ENCODE results near the gene AACS.

The AACS gene

DNA sequence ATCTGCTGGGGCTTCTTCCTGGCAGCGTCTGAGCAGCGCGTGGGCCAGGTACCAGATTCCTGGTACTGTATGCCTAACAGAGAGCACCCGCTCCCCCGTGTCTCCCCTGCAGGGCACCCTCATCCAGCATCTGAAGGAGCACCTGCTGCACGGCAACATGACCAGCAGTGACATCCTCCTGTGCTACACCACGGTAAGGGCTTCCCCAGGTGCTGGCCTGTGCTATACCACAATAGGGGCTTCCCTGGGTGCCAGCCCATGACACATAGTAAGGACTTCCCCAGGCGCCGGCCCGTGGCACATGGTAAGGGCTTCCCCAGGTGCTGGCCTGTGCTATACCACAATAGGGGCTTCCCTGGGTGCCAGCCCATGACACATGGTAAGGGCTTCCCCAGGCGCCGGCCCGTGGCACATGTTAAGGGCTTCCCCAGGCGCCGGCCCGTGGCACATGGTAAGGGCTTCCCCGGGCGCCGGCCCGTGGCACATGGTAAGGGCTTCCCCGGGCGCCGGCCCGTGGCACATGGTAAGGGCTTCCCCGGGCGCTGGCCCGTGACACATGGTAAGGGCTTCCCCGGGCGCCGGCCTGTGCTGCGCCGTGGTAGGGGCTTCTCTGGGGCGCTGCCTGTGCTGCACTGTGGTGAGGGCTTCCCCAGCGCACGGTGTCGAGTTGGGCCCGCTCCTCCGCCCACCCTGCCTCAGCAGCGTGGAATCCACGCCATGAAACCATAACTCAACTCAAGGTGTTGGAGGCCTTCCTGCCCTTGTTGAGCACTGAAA is 49.3 kb downstream of the AACS start:
- no peaks in the 10 kb centered on the region for H3K9me3 Mint-ChIP-seq (ENCODE audit: low read depth)
- H3K4me1 Mint-ChIP-seq (ENCODE audit: low read depth) = no peaks in the 10 kb centered on the region
- H3K27ac Mint-ChIP-seq = no peak overlapping the region
- H3K27me3 Mint-ChIP-seq = no peaks in the 10 kb centered on the region
- peaks cover 14% of the 10 kb centered on the region for H3K36me3 Mint-ChIP-seq
- no peak overlapping the region for H3K4me3 Mint-ChIP-seq

DNA sequence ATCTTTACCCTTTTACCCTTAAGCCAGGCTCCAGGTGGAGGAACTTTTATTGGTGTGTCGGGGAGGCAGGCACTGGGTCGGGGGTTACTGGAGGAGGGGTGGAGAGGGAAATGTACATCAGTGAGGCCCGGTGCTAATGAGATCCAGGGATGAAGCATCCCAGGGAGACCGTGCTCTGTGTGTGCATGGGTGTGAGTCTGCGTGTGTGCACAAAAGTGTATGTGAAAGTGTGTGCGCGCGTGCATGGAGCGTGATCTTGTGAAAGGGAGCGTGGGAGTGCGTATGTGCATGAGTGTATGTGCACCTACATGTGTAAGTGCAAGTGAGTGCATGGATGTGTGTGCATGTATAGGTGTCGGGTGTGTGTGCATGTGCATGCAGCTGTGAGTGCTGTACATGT is 55.3 kb downstream of the AACS start:
- H3K9me3 Mint-ChIP-seq (ENCODE audit: low read depth) = no peaks in the 10 kb centered on the region
- no peaks in the 10 kb centered on the region for H3K36me3 Mint-ChIP-seq
- no peak overlapping the region for H3K27ac Mint-ChIP-seq
- H3K27me3 Mint-ChIP-seq = no peaks in the 10 kb centered on the region
- H3K4me1 Mint-ChIP-seq (ENCODE audit: low read depth) = no peaks in the 10 kb centered on the region
- H3K4me3 Mint-ChIP-seq = no peak overlapping the region

DNA sequence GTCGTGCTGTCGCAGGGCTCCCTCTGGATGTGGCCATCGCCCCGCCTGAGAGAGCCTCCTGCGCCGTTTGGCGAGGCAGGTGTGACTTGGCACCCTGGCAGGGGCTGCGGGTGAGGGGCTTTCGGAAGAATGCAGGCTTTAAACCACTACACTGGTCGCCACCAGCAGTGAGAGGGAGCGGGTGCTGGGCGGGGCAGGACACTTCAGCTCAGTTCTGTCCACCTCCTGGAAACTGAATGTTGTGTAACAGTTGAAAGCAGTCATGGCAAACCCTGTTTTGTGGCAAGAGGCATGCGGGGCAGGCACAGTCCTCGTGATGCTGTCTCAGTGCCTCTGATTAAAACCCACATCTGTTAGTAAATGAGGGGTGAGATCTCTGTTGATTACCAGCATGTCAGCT is 55.9 kb downstream of the AACS start:
- H3K36me3 Mint-ChIP-seq = no peaks in the 10 kb centered on the region
- H3K27me3 Mint-ChIP-seq = no peaks in the 10 kb centered on the region
- H3K4me3 Mint-ChIP-seq = no peak overlapping the region
- H3K27ac Mint-ChIP-seq = no peak overlapping the region
- no peaks in the 10 kb centered on the region for H3K4me1 Mint-ChIP-seq (ENCODE audit: low read depth)
- no peaks in the 10 kb centered on the region for H3K9me3 Mint-ChIP-seq (ENCODE audit: low read depth)

DNA sequence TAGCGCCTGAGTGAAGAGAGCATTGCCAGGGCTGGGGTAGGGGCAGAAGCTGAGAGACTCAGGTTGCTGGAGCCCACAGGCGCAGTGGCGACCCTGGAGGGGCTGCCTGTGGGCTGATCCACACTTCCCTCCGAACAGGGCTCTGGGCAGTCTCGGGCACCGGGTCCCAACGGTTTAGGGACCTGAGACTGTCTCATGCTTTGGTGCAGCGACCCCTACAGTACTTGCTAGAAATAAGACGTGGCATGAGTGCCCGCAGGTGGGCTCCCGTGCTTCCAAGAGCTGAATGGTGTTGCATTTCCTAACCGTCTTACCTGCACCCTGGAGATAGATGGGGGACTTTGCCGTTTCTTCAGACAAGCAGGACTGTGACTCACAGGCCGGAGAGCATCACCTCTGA is 57.4 kb downstream of the AACS start:
- Mint-ChIP-seq H3K27ac (no peak overlapping the region), H3K4me1 (ENCODE audit: low read depth) (no peaks in the 10 kb centered on the region), H3K4me3 (no peak overlapping the region), H3K36me3 (no peaks in the 10 kb centered on the region), H3K27me3 (no peaks in the 10 kb centered on the region), H3K9me3 (ENCODE audit: low read depth) (no peaks in the 10 kb centered on the region)

GRCh38 chr12:125124320-125124966 is 59.2 kb downstream of the AACS start:
- H3K9me3 Mint-ChIP-seq (ENCODE audit: low read depth) = no peaks in the 10 kb centered on the region
- H3K36me3 Mint-ChIP-seq = peaks cover 2% of the 10 kb centered on the region
- no peak overlapping the region for H3K4me3 Mint-ChIP-seq
- H3K27me3 Mint-ChIP-seq = no peaks in the 10 kb centered on the region
- H3K4me1 Mint-ChIP-seq (ENCODE audit: low read depth) = no peaks in the 10 kb centered on the region
- no peak overlapping the region for H3K27ac Mint-ChIP-seq

DNA sequence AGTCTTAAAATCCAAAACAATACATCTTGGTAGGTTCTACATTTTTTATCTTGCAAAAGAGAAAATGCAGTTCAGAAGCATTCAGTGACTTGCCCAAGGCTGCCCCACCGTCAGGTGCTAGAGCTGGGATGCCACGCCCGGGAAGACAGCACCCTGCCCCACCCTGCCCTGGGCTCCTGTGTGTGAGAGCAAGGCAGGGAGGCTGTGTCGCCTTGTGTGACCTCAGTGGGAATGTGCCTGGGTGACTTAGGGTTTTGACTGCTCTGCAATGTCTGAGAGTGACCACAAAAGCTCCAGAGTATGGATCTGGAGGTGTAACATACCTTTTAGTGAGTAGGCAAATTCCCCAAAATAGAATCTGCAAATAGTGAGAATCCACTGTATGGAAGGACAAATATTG is 60.0 kb downstream of the AACS start:
- Mint-ChIP-seq H3K4me1 (ENCODE audit: low read depth) (no peaks in the 10 kb centered on the region), H3K36me3 (peaks cover 2% of the 10 kb centered on the region), H3K27ac (no peak overlapping the region), H3K27me3 (no peaks in the 10 kb centered on the region), H3K4me3 (no peak overlapping the region), H3K9me3 (ENCODE audit: low read depth) (no peaks in the 10 kb centered on the region)

GRCh38 chr12:125128439-125129178 is 63.4 kb downstream of the AACS start:
- H3K9me3 Mint-ChIP-seq (ENCODE audit: low read depth) = no peaks in the 10 kb centered on the region
- no peak overlapping the region for H3K4me3 Mint-ChIP-seq
- no peaks in the 10 kb centered on the region for H3K4me1 Mint-ChIP-seq (ENCODE audit: low read depth)
- H3K27ac Mint-ChIP-seq = no peak overlapping the region
- no peaks in the 10 kb centered on the region for H3K27me3 Mint-ChIP-seq
- H3K36me3 Mint-ChIP-seq = peaks cover 4% of the 10 kb centered on the region

DNA sequence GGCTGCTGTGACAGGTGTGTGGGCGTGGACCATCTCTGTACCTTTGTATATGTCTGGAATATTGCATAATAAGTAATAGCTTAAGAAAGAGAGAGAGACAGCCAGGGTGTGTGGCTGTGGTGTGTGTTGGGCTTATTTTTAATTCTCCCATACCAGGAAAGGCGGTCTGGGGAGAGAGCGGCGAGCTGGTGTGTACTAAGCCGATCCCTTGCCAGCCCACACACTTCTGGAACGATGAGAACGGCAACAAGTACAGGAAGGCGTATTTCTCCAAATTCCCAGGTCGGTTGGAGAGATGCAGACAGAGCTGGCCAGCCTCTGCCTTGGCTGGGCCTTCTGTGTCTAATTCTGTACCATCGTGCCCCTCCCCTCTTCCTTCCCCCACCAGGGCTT is 63.9 kb downstream of the AACS start:
- no peak overlapping the region for H3K4me3 Mint-ChIP-seq
- no peak overlapping the region for H3K27ac Mint-ChIP-seq
- no peaks in the 10 kb centered on the region for H3K4me1 Mint-ChIP-seq (ENCODE audit: low read depth)
- H3K36me3 Mint-ChIP-seq = peaks cover 4% of the 10 kb centered on the region
- no peaks in the 10 kb centered on the region for H3K9me3 Mint-ChIP-seq (ENCODE audit: low read depth)
- no peaks in the 10 kb centered on the region for H3K27me3 Mint-ChIP-seq

DNA sequence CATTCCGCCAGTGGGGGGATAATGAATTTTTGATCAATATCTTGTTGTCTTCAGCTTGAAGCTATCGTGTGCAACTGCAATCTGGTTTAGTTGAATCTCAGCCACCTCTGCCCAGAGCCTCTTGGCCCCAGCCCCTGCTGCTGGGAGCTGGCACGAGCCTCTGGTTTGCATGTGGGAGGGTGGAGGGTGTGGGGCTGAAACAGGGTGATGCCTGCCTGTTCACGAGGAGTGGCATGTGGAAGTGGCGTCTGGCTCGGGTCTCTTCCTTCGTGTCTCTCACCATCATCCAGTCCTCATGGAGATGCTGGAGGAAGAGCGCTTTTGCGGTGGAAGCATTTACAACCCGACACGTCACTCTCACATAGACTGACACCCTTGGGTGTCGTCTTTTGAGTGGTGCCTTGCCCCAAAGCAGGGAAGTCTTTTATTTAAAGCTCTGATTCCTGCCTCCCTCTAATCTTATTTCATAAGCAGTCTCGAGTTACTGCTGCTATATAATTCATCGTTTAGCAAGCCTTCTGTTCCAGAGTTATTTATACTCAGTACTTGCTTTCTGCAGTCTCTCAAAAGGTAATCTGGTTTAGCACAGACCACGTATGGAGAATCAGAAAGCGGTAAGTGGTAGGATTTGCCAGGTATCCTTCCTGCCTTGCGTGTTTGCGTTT is 64.5 kb downstream of the AACS start:
- H3K4me1 Mint-ChIP-seq (ENCODE audit: low read depth) = no peaks in the 10 kb centered on the region
- no peaks in the 10 kb centered on the region for H3K9me3 Mint-ChIP-seq (ENCODE audit: low read depth)
- peaks cover 4% of the 10 kb centered on the region for H3K36me3 Mint-ChIP-seq
- no peaks in the 10 kb centered on the region for H3K27me3 Mint-ChIP-seq
- H3K4me3 Mint-ChIP-seq = no peak overlapping the region
- H3K27ac Mint-ChIP-seq = no peak overlapping the region

DNA sequence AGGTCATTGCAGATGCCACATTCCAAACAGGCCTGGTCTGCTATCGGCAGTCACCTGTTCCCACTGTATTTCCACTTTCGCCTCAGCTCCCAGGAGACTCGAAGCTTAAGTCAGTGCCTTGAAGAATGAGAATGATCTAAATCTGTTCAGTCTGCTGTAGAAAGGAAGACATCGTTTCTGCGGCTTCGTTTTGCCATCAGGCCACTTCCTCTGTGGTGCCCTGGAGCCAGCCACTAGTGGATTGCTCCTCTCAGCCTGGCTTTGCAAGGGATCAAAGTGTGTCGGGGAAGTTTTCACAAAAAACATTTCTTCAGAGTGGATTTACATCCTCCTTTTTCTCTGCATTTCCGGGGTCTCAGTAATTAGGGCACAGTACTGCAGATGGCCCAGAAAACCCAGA is 66.7 kb downstream of the AACS start:
- Mint-ChIP-seq H3K27ac (no peak overlapping the region), H3K4me3 (no peak overlapping the region), H3K4me1 (ENCODE audit: low read depth) (no peaks in the 10 kb centered on the region), H3K9me3 (ENCODE audit: low read depth) (no peaks in the 10 kb centered on the region), H3K36me3 (peaks cover 6% of the 10 kb centered on the region), H3K27me3 (no peaks in the 10 kb centered on the region)

DNA sequence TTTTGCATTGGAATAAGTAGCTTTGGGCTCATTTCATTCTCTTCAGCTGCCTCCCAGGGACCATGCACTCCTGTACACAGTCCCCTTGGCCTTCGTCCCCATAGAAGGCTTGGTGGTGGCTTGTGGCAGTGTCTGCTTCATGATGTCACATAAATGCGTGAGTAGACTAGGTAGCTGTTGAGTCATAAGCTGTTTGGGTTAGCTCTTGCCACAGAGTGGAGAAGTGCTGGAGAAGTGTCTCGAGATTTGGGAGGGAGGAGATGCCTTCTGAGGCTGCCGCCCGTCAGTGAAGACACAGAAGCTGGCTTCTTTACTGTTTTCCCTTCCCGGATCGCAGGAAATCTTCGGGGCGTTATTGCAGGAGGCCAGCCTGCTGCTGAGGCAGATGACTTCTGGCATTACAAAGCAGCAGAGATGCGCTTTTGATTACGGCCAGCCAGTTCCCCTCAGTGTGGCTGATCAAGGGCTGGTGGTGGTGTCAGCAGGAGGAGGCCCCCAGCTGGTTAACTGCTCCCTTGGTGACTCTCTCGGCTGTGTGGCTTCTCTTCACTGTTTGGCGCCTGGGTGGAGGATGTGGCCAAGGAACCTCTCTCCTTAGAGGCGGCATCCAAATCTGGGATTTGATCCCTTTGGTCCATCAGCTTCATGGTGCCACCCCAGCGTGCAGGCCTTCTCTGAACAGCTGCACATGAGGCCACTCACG is 67.6 kb downstream of the AACS start:
- Mint-ChIP-seq H3K27ac (no peak overlapping the region), H3K27me3 (no peaks in the 10 kb centered on the region), H3K4me3 (no peak overlapping the region), H3K9me3 (ENCODE audit: low read depth) (no peaks in the 10 kb centered on the region), H3K36me3 (peaks cover 9% of the 10 kb centered on the region), H3K4me1 (ENCODE audit: low read depth) (no peaks in the 10 kb centered on the region)

DNA sequence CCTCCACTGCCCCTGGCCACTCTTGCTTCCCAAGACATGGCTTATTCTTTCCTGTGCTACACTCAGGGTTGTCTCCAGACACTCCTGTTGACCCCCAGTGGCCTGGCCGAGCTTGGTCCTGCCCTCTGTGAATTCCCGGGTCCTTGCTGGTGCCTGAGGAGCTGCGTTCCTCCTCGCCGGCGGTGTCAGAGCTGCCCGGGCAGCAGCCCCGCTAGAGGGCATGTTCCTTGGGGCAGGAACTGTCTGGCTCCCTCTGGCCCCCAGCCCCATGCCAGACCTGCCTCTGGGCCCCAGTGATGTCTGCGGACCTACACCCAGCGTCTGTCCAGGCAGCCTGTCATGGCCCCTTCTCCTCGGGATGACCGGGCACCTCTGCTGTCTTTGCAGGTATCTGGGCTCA is 68.4 kb downstream of the AACS start:
- Mint-ChIP-seq H3K9me3 (ENCODE audit: low read depth) (no peaks in the 10 kb centered on the region), H3K27ac (no peak overlapping the region), H3K27me3 (no peaks in the 10 kb centered on the region), H3K36me3 (peaks cover 10% of the 10 kb centered on the region), H3K4me1 (ENCODE audit: low read depth) (no peaks in the 10 kb centered on the region), H3K4me3 (no peak overlapping the region)

DNA sequence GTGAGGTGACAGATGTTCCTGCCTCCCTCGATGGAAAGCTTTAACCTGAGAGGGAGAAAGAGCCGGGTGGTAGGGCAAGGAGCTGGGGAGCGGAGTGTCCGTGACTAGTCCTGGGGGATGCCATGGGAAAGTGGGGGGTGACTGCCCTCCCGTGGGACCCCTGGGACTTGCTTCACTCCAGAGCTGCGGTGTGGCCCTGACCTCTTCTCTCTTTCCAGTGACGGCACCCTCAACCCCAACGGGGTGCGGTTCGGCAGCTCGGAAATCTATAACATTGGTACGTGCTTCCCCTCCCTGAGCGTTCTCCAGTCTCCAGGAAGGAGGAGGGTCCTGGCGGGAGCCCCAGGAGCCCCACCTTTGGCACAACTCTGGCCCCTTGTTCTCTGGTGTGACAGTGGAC is 69.3 kb downstream of the AACS start:
- H3K4me3 Mint-ChIP-seq = no peak overlapping the region
- peaks cover 10% of the 10 kb centered on the region for H3K36me3 Mint-ChIP-seq
- no peak overlapping the region for H3K27ac Mint-ChIP-seq
- no peaks in the 10 kb centered on the region for H3K4me1 Mint-ChIP-seq (ENCODE audit: low read depth)
- H3K9me3 Mint-ChIP-seq (ENCODE audit: low read depth) = no peaks in the 10 kb centered on the region
- no peaks in the 10 kb centered on the region for H3K27me3 Mint-ChIP-seq

- Mint-ChIP-seq H3K27ac (no peak overlapping the region), H3K9me3 (ENCODE audit: low read depth) (no peaks in the 10 kb centered on the region), H3K4me3 (no peak overlapping the region), H3K27me3 (no peaks in the 10 kb centered on the region), H3K4me1 (ENCODE audit: low read depth) (no peaks in the 10 kb centered on the region), H3K36me3 (peaks cover 10% of the 10 kb centered on the region)
Measured at GRCh38 chr12:125135906-125136305, 70.7 kb downstream of the AACS start.

Data from activated naive CD8-positive, alpha-beta T cell (primary cell).